Esophagus squamous epithelium (tissue), 5 donors: ENCODE results near the gene CDH13. TPM values are rescaled to one million over a fixed set of nuclear protein-coding genes. Genes with fewer than 3 reads are reported as not detected.

Source experiments
- DNase-seq: peaks from one replicate; lab custom pipeline; 2025; lab: John Stamatoyannopoulos, UW
- H3K27ac ChIP-seq, 4 donors: fragments of 200-600 bp; sonication (generic); one replicate each; pipeline ENCODE4 v1.5.1; 2016 to 2019; ENCODE audit warnings: mild to moderate bottlenecking in 1 of 4
- H3K27me3 ChIP-seq, 4 donors: fragments of 200-600 bp; sonication (generic); 1 replicate in 3 of 4; 2 replicates in 1 of 4; pipeline versions ENCODE4 v1.5.1 to v1.6.0; 2017 to 2021; ENCODE audit warnings: antibody characterized with exemption in 1 of 4
- H3K36me3 ChIP-seq, 3 donors: fragments of 200-600 bp; sonication (generic); one replicate each; pipeline ENCODE4 v1.5.1; 2016 to 2019
- H3K4me1 ChIP-seq, 3 donors: fragments of 200-600 bp; sonication (generic); one replicate each; pipeline ENCODE4 v1.5.1; 2017 to 2019
- H3K4me3 ChIP-seq, 4 donors: fragments of 200-600 bp; sonication (generic); 1 replicate in 3 of 4; 2 replicates in 1 of 4; pipeline ENCODE4 v1.5.1; 2016 to 2019; ENCODE audit warnings: mild to moderate bottlenecking in 2 of 4, moderate library complexity in 1 of 4
- H3K9me3 ChIP-seq, 3 donors: fragments of 200-600 bp; sonication (generic); one replicate each; pipeline ENCODE4 v1.5.1; 2016 to 2019
- CTCF ChIP-seq, 6 experiments: fragments of 450-650 bp in 4 of 6; fragments of 200-600 bp in 2 of 6; sonication (generic) in 2 of 6; IDR thresholded peaks; one replicate each; pipeline ENCODE4 v1.5.1; 2016 to 2019; ENCODE audit warnings: antibody characterized with exemption in 6 of 6, mild to moderate bottlenecking in 4 of 6, moderate library complexity in 4 of 6
- POLR2A ChIP-seq, 4 donors: fragments of 450-650 bp; IDR thresholded peaks; one replicate each; pipeline ENCODE4 v1.6.1; 2017; ENCODE audit warnings: antibody characterized with exemption in 4 of 4, mild to moderate bottlenecking in 4 of 4, moderate library complexity in 3 of 4
- whole genome bisulfite sequencing, 2 donors: methylation state at CpG; one replicate each; pipeline ENCODE4 v1.1.5; 2018; 5-methylcytosine and 5-hydroxymethylcytosine counted together
- intact Hi-C: fragments of 100-400 bp; cut with DNase I; formaldehyde crosslinking; loops from one replicate; pipeline ENCODE4 v1.15.0; 2022
- total RNA-seq, 4 donors: library from RNA; depleted of rRNA; stranded (reverse); fragments of >200 nt; gene quantifications; one replicate each; pipeline ENCODE4 v1.1.0, GENCODE V29; 2016
- donor health status: DM: yes; HTN: yes; CAD: no.

Gene CDH13
- total RNA-seq, 4 donors from 2014 or later: 6.9 to 31.9 (median 21.1) TPM

GRCh38 chr16:83837566-83837965, 1210.8 kb downstream of the CDH13 start:
- DNase-seq: no peak
- H3K27me3 ChIP-seq: no peaks in the 10 kb centered on the region
- H3K4me1 ChIP-seq: no peaks in the 10 kb centered on the region
- intact Hi-C loops: no loop called here
- no peaks in the 10 kb centered on the region for H3K9me3 ChIP-seq
- no peak overlapping the region for H3K4me3 ChIP-seq
- H3K36me3 ChIP-seq: no peaks in the 10 kb centered on the region
- 77 to 78% methylated on average over 4 of the region's 4 CpGs for WGBS, 2 donors
- TF ChIP-seq POLR2A (IDR thresholded peaks at IDR 0.05) (no peak), CTCF (IDR thresholded peaks at IDR 0.05) (no peak)
- H3K27ac ChIP-seq: no peak overlapping the region

GRCh38 chr16:83838151-83838550, 1211.4 kb downstream of the CDH13 start:
- TF ChIP-seq CTCF (IDR thresholded peaks at IDR 0.05) (no peak), POLR2A (IDR thresholded peaks at IDR 0.05) (no peak)
- intact Hi-C loops: no loop called here
- Histone ChIP-seq H3K27ac (no peak overlapping the region), H3K9me3 (no peaks in the 10 kb centered on the region), H3K36me3 (no peaks in the 10 kb centered on the region), H3K4me3 (no peak overlapping the region), H3K27me3 (no peaks in the 10 kb centered on the region), H3K4me1 (no peaks in the 10 kb centered on the region)
- WGBS, 2 donors: 76 to 78% methylated on average over 4 of the region's 4 CpGs
- no peak for DNase-seq

- H3K27ac ChIP-seq: no peak overlapping the region
- no peaks in the 10 kb centered on the region for H3K9me3 ChIP-seq
- 54 to 69% methylated on average over 3 of the region's 3 CpGs for WGBS, 2 donors
- no peaks in the 10 kb centered on the region for H3K4me1 ChIP-seq
- no peaks in the 10 kb centered on the region for H3K36me3 ChIP-seq
- no peak for DNase-seq
- no peaks in the 10 kb centered on the region for H3K27me3 ChIP-seq
- intact Hi-C loops: no loop called here
- no peak overlapping the region for H3K4me3 ChIP-seq
- TF ChIP-seq POLR2A (IDR thresholded peaks at IDR 0.05) (no peak), CTCF (IDR thresholded peaks at IDR 0.05) (no peak)
Measured at GRCh38 chr16:83839561-83839960, 1212.8 kb downstream of the CDH13 start.

- Histone ChIP-seq H3K27ac (no peak overlapping the region), H3K4me3 (no peak overlapping the region), H3K4me1 (no peaks in the 10 kb centered on the region), H3K36me3 (no peaks in the 10 kb centered on the region), H3K27me3 (no peaks in the 10 kb centered on the region), H3K9me3 (no peaks in the 10 kb centered on the region)
- no peak for TF ChIP-seq CTCF (IDR thresholded peaks at IDR 0.05)
- TF ChIP-seq POLR2A (IDR thresholded peaks at IDR 0.05): no peak
- 71 to 76% methylated on average over 4 of the region's 4 CpGs for WGBS, 2 donors
- intact Hi-C loops: no loop called here
- no peak for DNase-seq
Measured at GRCh38 chr16:83840060-83840617, 1213.4 kb downstream of the CDH13 start.

- H3K9me3 ChIP-seq: no peaks in the 10 kb centered on the region
- no peak for TF ChIP-seq POLR2A (IDR thresholded peaks at IDR 0.05)
- no peak for TF ChIP-seq CTCF (IDR thresholded peaks at IDR 0.05)
- H3K4me3 ChIP-seq: no peak overlapping the region
- WGBS, 2 donors: 70 to 72% methylated on average over 7 of the region's 7 CpGs
- H3K4me1 ChIP-seq: no peaks in the 10 kb centered on the region
- no peaks in the 10 kb centered on the region for H3K36me3 ChIP-seq
- no peaks in the 10 kb centered on the region for H3K27me3 ChIP-seq
- H3K27ac ChIP-seq: no peak overlapping the region
- intact Hi-C loops: no loop called here
- DNase-seq: no peak
Measured at GRCh38 chr16:83842291-83842690, 1215.5 kb downstream of the CDH13 start.
